NCI-H2196 (cell line): Measurements from ENCODE around the gene SLC38A1.

Experiments used
- DNase-seq: peaks from one replicate; lab custom pipeline; 2025; ENCODE audit not compliant: unreplicated experiment; lab: John Stamatoyannopoulos, UW

The SLC38A1 gene

DNA sequence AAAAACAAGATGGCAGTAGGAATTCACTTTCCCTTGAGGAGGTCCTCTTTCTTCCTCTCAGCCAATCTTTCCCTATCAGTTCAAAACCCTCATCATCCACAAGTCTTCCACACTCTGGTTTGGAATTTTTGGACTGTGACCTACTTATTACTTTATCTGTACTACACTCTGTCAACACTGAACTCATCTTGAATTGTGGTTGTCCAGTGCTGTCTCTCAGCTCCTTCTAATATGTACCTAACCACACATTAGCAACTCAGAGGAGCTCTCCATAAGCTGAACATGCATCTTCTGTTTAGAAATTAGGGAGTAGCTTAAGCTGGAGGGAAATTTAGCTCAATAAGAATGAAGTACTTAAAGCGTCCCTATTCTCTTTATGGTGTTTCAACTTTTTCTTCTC, 34.8 kb downstream of the SLC38A1 start:
- no peak for DNase-seq

DNA sequence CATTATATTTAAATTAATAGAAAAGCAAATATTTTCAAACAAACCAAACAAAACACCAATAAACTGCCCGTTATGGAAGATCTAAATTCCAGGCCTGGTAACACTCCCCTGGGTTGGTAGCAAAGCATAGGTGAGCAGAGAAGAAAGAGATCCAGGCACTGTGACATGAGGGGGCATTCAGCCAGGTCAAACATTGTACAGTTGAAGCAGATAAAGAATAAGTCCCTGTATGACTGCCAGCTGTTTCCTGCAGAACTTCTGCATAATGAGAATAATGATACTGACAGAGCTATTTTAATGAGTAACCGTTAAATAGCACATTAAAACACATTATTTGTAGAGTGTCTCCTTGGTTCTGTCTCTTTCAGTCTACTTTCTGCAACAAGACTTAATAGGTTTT, 35.4 kb downstream of the SLC38A1 start:
- peak; percentile 28 for DNase-seq

DNA sequence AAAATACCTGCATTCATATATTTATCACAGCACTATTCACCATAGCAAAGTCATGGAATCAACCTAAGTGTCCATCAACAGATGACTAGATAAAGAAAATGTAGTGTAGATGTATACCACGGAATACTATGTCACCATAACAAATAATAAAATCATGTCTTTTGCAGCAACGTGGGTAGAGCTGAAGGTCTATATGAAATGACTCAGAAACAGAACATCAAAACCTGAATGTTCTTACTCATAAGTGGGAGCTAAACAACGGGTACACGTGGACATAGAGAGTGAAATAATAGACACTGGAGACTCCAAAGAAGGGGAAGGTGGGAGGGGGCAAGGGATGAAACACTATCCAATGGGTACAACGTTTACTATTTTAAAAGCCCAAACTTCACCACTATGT, 37.9 kb downstream of the SLC38A1 start:
- DNase-seq = no peak

DNA sequence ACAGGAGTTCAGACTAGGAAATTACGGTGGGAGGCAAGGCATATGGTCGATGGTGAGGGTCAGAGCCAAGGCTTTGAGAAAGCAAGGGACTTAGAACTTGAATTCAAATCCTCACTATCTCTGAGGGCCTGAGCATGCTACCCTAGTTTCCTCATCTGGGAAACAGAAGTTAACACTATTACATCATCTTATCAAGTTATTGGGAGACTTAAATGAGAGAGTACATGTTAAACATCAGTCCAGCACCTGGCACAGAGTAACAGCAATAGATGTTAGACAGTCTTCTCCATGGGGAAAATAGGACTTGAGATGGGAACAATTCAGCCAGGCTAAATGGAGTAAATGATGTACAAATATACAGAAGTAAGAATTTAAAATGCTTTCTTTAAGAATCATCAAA, 38.5 kb downstream of the SLC38A1 start:
- DNase-seq = no peak

DNA sequence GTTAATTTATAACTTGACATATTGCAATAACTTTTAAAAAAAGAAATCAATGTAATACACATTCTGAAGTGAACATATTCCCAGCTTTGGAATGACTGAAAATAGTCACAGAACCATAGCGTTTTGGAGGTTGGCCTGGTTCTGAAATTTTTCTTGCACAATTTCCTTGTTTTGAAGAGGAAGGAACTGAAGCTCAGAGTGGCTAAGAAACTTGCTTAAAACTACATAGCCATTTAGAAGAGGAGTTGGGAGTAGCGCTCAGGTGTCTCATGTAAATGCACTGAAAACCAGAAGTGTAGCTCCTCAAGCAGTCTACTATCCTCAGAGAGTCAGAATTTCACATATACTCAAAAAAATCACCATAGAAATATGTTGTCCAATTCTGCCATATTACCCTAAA, 41.2 kb downstream of the SLC38A1 start:
- DNase-seq = no peak

DNA sequence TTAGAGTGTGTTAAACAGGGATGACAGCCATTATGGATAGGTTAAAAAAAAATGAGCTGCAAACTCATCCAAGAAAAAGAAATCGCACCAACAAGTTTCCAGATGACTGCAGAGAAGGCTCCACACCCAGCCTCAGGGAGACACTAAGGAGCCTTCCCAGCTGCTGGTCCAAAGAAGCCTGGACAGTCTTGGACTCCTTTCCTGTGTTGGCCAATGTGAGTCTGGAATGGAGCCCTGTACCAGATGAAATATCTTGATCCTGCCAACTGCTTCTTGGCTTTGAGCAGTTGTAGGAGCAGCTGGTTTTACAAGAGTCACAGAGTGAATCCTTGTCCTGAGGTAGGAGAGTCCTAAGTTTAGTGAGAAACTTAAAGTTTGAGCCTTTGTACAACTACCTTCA, 44.5 kb downstream of the SLC38A1 start:
- DNase-seq = no peak

DNA sequence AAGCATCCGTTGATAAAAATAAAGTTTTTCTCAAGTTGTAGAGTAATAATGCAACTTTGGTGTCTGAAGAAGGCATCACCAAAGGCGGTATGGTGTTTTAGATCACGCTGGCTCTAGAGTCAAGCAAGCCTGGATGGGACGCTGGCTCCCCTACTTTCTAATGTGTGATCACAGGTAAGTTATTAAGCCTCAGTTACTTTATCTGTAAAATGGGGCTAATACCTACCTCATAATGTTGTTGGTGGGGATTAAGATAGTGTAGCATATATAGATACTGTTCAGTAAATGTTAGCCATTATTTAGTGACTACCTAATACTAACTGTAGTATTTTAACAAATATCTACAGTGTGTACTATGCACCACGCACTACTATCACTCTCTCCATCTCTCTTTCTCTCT, 45.8 kb downstream of the SLC38A1 start:
- DNase-seq = no peak

DNA sequence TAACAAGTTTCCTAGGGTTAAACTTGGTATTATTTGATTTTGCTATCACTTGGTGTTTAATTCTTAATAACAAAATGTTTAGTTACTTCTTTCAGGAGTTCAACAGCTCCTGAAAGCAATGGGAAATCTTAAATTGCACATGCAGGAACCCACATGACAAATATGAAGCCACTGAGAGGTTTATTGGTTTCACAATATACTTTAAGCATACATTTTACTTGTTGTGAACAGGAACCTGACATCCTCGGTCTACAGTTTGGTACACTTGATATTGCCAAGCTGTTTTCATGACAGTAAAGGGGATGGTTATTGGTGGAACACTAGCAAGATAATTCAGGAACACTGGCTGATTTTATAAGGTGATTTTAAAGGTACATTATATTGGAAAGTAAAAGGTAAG, 46.2 kb downstream of the SLC38A1 start:
- DNase-seq = no peak

DNA sequence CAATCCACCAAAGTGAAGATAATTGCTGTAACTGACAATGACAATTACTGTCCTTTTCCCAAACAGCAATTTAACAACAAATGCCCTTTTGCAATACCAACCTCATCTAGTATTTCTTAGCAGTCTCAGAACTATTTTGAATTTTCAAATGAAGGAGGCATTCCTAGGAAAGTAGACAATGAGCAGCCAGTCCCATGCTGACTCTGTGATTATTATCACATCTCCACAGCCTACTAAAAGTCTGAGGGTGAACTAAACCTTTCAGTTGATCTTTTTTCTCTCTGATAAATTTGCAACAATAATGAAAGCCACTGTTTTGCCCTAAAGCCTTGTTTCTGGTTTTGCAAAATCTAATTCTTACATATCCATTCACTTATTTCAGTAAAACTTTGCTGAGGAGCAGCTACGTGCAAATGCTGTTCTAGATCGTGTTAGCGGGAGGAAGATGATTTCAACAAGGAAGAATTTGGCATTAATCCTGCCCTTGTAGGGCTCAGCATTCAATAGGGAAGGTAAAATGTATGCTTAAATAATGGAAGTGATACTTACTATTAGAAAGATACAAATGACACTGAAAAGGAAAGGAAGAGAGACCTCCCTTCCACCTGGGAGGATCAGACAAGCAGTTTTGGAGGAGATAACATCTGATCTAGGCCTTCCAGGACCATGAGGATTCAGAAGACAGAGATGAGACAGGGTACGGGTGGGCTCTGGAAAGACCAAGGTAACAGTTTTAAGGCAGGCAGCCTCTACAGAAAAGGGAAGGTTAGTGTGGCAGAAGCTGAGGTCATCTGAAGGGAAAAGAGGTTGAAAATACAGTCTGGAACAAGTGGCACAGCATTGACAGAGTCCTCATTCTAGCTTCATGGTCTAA, 47.4 kb downstream of the SLC38A1 start:
- DNase-seq = no peak

DNA sequence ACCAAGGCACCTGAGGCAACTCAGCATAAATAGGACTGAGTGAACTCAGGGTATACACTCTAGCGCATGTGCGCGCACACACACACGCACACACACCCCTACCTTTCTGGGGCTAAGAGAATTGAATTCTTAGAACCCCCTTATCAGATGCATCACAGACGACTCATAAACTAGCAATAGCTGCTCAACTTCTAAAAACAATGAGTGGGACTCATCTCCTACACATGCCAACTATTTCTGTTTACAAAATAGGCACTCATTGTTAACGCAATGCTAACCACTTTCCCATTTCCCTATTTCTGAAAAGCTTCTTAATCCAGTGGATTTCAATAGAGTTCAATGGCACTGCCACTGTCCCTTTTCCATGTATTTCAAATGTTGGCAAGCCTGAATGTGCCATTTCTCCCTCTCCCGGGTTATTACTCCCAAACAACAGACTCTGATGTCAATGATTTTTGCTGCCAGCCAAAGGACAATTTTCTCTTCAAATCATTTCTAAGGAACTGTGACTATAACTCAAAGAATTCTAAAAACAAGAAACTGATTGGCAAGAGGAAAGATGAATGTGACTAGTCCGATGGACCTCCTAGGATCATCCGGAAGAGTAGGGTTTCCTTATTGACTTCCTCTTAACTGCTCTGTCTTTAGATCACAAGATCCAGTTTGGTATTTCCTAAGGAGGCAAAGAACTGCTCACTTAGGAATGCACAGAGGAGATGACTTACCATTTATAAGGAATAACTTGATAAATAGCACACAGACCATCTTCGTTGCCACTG, 48.8 kb downstream of the SLC38A1 start:
- no peak for DNase-seq

DNA sequence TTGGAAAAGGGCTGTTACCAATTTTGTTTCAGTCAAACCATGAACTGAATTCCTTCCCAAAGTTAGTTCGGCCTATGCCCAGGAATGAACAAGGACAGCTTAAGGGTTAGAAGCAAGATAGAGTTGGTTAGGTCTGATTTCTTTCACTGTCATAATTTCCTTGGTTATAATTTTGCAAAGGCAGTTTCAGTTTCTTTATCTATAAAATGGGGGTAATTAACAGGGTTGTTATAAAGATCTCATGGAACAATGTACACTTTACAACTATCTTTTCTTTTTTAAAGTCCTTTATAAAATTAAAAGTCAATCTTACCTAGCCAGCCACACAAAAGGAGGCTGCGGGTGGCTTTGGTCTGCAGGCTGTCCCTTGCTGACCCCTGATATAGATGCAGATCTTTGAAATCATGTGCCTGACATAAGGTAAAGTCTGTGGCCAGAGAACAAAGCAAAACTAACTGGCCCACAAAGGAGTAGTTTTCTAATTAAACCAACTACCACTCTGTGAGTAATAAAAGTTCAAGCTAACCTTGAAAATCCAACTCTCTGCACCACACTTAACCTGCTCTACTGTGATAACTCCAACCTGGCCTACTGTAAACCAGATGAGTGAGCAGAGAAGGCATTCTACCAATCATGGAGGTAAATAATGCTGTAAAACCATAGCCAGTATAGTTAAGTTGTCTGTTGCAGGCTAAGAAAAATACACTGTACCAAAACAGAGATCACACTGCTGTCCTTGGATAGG, 49.5 kb downstream of the SLC38A1 start:
- DNase-seq = no peak

DNA sequence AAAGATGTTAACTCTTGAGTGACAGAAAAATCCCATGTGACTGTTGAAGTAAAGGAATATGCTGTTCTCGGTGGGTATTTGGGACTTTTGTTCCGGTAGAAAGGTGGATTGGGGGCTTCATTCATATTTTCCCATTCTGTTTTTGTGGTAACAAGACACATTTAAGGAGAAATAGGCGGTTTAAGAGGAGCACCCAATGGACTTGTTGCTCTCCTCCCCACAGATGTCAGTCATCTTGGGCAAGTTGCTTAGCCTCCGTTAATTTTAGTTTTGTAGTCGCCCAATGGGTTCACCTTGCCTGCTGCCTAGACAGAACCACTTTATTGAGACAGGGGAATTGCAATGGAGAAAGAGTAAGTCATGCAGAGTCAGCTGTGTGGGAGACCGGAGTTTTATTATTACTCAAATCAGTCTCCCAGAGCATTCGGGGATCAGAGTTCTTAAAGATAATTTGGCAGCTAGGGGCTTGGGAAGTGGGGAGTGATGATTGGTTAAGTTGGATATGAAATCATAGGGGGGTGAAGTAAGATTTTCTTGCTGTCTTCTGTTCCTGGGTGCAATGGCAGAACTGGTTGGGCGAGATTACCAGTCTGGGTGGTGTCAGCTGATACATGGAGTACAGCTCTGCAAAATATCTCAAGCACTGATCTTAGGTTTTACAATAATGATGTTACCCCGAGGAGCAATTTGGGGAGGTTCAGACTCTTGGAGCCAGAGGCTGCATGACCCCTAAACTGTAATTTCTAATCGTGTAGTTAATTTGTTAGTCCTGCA, 50.3 kb downstream of the SLC38A1 start:
- DNase-seq = no peak

DNA sequence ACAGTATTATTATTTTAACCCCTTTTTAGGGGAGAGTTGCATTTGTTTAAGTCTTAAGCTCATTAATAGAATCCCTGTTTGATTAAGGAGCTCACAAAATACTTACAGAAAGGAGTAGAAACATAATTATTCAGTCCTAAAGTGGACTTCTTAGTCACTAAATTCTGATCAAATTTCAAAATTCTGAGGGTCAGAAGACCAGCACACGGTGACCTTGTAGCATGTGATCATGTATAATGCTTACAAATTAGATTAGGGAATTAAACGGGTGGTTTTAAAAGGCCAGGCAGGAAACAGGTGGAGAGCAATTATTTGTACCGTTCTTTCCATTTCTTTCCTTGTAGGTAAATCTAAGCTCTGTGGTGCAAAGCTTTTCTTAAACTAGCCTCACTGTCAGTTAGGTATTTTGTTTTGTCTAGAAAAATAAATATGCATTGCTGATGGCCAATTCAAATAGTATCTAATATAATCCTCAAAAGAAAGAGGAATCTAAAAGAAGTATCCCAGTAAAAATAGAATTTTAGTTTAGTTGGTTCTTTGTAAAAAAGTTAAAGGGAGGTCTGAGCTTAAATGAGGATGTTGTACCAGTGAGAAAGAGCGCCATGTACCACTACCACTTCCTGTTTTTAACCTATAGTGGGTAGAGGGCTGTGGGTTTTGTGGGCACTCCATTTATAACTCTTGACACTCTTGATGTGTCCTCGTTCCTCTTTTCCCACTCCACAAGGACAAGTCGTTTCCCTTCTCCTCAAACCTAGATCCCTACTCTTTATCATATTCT, 51.1 kb downstream of the SLC38A1 start:
- DNase-seq = no peak

DNA sequence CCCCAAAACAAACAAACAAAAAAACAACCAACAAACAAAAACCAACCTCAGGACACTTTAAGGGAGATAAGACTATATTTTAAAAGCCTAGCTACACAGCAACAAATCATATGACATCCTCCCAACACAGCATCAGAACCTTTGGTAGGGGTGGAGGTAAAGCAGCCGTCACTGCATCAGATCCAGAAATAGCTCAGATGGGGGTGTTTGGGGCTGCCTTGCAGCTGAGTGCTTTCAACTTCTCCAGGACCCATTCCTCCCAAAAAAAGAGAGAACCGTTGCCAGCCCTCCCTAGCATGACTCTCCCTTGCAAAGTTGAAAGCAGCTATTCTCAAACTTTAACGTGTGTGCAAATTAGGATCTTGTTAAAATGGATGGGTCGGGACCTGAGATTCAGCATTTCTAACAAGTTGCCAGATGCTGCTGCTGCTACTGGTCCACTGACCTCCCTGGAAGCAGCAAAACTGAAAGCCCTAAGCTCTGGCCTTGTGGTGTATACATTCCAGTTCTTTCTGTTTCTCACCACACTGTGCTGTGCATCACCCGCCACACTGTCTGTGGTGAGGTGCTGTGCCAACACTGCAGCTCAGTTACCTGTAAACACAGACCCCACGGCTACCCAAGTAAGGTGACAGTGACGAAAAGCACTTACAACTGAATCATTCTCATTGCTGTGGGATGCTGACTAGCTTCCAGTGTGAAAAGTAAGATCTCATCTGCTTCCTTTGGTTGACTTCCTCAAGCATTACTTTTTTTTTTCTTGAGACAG, 54.0 kb downstream of the SLC38A1 start:
- no peak for DNase-seq

DNA sequence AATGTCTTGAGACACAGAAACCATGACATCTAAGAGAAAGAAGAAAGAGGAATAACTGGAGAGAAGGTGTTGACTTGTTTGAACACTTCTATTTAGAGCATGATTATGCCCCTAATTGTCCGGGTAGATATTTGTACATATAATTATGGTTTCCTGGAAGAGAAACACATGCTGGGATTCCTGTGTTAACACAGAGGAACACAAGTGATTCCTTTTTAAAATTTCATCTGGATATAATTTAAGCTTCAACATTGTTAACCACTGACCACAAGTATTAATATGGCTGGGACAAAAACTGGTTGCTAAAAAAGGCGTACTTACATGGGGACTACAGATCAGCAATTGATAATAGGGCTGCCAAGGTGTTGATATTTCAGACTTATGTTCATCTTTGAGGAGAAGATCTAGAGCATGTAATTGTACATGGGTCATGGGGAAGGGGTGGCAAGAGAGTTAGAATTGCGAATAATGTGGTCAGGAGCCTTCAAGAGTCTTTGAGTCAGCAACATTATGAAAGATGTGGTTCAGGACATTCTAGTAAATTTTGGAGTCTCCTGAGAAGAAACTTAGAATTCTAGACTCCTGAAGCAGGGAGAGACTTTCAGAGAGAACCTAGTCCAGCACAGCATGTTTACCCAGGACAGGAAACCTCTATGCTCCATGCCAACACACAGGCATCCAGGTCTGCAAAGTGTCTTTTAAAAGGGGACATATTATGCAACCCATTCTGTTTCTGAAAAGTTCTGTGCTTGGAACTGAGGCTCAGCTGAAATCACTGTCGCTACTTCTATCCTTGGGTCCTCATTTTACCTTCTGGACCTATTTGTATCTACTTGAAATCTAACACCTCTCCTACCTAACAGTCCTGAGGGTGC, 56.5 kb downstream of the SLC38A1 start:
- DNase-seq = no peak

DNA sequence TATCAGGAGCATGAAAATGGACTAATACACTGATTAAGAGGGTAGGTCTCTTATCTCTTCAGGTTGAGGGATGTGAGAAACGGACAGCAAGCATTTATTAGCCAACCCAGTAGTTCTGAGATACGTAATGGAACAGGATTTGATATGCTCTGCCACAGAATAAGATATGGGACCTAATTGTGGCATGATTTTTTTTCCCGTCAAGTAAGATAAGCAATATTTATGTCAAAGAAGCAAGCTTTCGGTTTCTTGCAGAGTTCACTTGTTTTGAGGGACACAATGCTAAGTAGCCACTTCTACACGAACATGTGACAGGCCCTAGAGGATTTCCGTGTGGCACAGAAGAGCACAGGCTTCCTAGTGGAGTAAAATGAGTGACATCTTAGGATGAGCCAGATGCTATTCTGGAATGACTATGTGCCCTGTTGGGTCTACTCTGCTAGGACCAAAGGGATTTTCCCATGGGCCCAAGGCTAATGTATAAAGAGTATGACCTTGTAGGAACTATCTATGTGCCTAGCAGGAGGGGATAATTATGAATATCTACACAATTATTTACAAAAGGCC, 57.9 kb downstream of the SLC38A1 start:
- DNase-seq = no peak

DNA sequence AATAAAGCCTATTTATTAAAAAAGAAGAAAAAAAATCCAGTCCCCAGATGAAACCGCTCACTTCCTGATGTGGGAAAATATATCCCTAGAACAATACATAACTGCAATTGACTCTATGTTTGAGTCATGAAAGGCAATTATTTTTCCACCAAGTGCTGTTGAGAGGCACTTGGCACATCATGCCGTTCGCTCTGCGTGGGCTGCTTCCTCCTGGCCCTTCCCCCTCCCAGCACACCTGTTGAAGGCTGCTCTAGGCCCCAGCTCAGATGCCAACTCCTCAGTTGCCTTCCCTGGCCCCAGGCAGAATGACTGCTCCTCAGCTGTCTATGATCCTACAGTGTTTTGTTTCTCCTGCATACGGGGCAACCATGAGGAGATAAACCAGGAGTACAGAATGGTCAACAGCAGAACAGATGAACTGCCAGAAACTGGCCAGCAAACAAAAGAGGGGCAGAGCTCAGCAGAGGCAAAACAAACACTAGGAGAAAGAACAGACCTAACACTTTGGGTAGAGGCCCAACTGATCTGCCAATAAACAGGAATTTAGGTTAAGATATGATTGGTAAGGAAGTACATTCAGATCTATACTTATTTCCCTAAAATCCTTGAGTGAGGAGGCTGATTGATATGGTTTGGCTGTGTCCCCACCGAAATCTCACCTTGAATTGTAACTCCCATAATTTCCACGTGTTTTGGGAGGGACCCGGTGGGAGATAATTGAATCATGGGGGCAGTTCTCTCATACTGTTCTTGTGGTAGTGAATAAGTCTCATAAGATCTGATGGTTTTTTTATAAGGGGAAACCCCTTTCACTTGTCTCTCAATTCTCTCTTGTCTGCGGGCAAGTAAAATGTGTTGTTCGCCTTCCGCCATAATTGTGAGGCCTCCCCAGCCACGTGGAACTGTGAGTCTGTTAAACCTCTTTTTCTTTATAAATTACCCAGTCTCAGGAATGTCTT, 58.6 kb downstream of the SLC38A1 start:
- DNase-seq = peak; percentile 95
